Hepatocyte (in vitro differentiated cells): ENCODE data around the gene VEGFD. TPM values are rescaled to one million over a fixed set of nuclear protein-coding genes. Genes with fewer than 3 reads are reported as not detected.

ENCODE experiments used
- DNase-seq: peaks from one replicate; pipeline ENCODE4 v3.0.0-alpha.2; 2016; ENCODE audit warnings: low spot score
- H2AFZ ChIP-seq: fragments of 200-600 bp; sonication (generic); 2 replicates; pipeline ENCODE4 v1.6.0; 2016; ENCODE audit warnings: antibody characterized with exemption, mild to moderate bottlenecking
- H3K27ac ChIP-seq: fragments of 200-600 bp; sonication (generic); 2 replicates; pipeline ENCODE4 v1.5.1; 2016; ENCODE audit warnings: mild to moderate bottlenecking
- H3K27me3 ChIP-seq: fragments of 200-600 bp; sonication (generic); 2 replicates; pipeline ENCODE4 v1.6.1; 2016
- H3K36me3 ChIP-seq: fragments of 200-600 bp; sonication (generic); replicated peaks from 2 replicates; pipeline ENCODE4 v1.5.1; 2016; ENCODE audit warnings: low read depth; ENCODE audit not compliant: insufficient read depth
- H3K4me1 ChIP-seq: fragments of 200-600 bp; sonication (generic); 2 replicates; pipeline ENCODE4 v1.5.1; 2016; ENCODE audit warnings: mild to moderate bottlenecking, moderate library complexity; ENCODE audit not compliant: insufficient read depth
- H3K4me2 ChIP-seq: fragments of 200-600 bp; sonication (generic); 2 replicates; pipeline ENCODE4 v1.6.0; 2016
- H3K4me3 ChIP-seq: fragments of 200-600 bp; sonication (generic); 2 replicates; pipeline ENCODE4 v1.5.1; 2016; ENCODE audit warnings: mild to moderate bottlenecking
- H3K79me2 ChIP-seq: fragments of 200-600 bp; sonication (generic); 2 replicates; pipeline ENCODE4 v1.6.0; 2017; ENCODE audit warnings: mild to moderate bottlenecking
- H3K9me2 ChIP-seq: fragments of 200-600 bp; sonication (generic); replicated peaks from 2 replicates; pipeline ENCODE4 v1.6.0; 2017; ENCODE audit warnings: mild to moderate bottlenecking; ENCODE audit not compliant: insufficient read depth
- H3K9me3 ChIP-seq: fragments of 200-600 bp; sonication (generic); 2 replicates; pipeline ENCODE4 v1.5.1; 2016; ENCODE audit warnings: low read depth, mild to moderate bottlenecking
- H4K20me1 ChIP-seq: fragments of 200-600 bp; sonication (generic); 2 replicates; pipeline ENCODE4 v1.6.0; 2016; ENCODE audit warnings: mild to moderate bottlenecking; ENCODE audit not compliant: insufficient read depth, poor library complexity, severe bottlenecking
- CTCF ChIP-seq: fragments of 200-600 bp; sonication (generic); IDR thresholded peaks from 2 replicates; pipeline ENCODE4 v1.5.1; 2016; ENCODE audit warnings: antibody characterized with exemption, mild to moderate bottlenecking; ENCODE audit not compliant: poor library complexity
- EZH2 ChIP-seq: fragments of 200-600 bp; sonication (generic); IDR thresholded peaks from 2 replicates; pipeline ENCODE4 v1.6.1; 2016; ENCODE audit warnings: antibody characterized with exemption, mild to moderate bottlenecking, borderline replicate concordance
- EZH2phosphoT487 ChIP-seq: fragments of 200-600 bp; sonication (generic); IDR thresholded peaks from one replicate; pipeline ENCODE4 v1.6.1; 2018; ENCODE audit warnings: antibody characterized with exemption, mild to moderate bottlenecking, low read depth, moderate library complexity; ENCODE audit not compliant: unreplicated experiment, severe bottlenecking
- WGBS: methylation state at CpG from one replicate; pipeline ENCODE4 v1.1.6; 2016; ENCODE audit warnings: low lambda C conversion rate; ENCODE audit errors: missing lambda C conversion rate; 5-methylcytosine and 5-hydroxymethylcytosine counted together
- polyA plus RNA-seq: library from polyadenylated mRNA; unstranded; fragments of >200 nt; fragmentation: Nextera tagmentation; extraction: Ambion mirVana; gene quantifications from 2 replicates; pipeline ENCODE4 v1.2.1, GENCODE V29; 2016
- total RNA-seq: library from RNA; depleted of rRNA; stranded (reverse); fragments of >200 nt; gene quantifications from 2 replicates; pipeline ENCODE4 v1.2.3, GENCODE V29; 2014

The VEGFD gene
- total and polyA plus RNA-seq, 2 experiments from 2014 or later, result 0.39 to 0.80 TPM

GRCh38 chrX:15320297-15320696 lies 63.9 kb downstream of the VEGFD start:
- Histone ChIP-seq H3K27me3 (no peaks in the 10 kb centered on the region), H2AFZ (no peak overlapping the region), H3K36me3 (no peaks in the 10 kb centered on the region), H3K9me3 (no peaks in the 10 kb centered on the region), H3K4me1 (no peaks in the 10 kb centered on the region), H3K79me2 (no peaks in the 10 kb centered on the region), H4K20me1 (no peaks in the 10 kb centered on the region), H3K4me2 (no peak overlapping the region), H3K27ac (no peak overlapping the region), H3K9me2 (no peaks in the 10 kb centered on the region), H3K4me3 (no peak overlapping the region)
- DNase-seq, result no peak
- WGBS, result 55% methylated on average over 4 of the region's 4 CpGs
- TF ChIP-seq CTCF (no peak), EZH2phosphoT487 (no peak), EZH2 (no peak)

- Histone ChIP-seq H3K4me2 (no peak overlapping the region), H4K20me1 (no peaks in the 10 kb centered on the region), H3K27ac (no peak overlapping the region), H3K9me2 (no peaks in the 10 kb centered on the region), H3K4me3 (no peak overlapping the region), H3K36me3 (no peaks in the 10 kb centered on the region), H3K27me3 (no peaks in the 10 kb centered on the region), H3K4me1 (no peaks in the 10 kb centered on the region), H3K79me2 (no peaks in the 10 kb centered on the region), H3K9me3 (no peaks in the 10 kb centered on the region), H2AFZ (no peak overlapping the region)
- TF ChIP-seq CTCF (no peak), EZH2phosphoT487 (no peak), EZH2 (no peak)
- no peak for DNase-seq
- 84% methylated on average over 4 of the region's 4 CpGs for WGBS
Observed at GRCh38 chrX:15319075-15319474, 65.1 kb downstream of the VEGFD start.

- 39% methylated on average over 3 of the region's 3 CpGs for WGBS
- no peak for TF ChIP-seq EZH2phosphoT487
- no peak for TF ChIP-seq CTCF
- no peak for TF ChIP-seq EZH2
- no peak within 1 kb of the TSS for H3K27ac ChIP-seq
Observed at GRCh38 chrX:15315509-15315908, 68.7 kb downstream of the VEGFD start, which contains the start of gene ASB11. ASB11 (minus strand) TSS chrX:15315640; CDS start chrX:15315605, 35 bp downstream.

GRCh38 chrX:15314472-15314871 lies 69.7 kb downstream of the VEGFD start:
- Histone ChIP-seq H2AFZ (no peak overlapping the region), H3K4me1 (no peaks in the 10 kb centered on the region), H3K27me3 (no peaks in the 10 kb centered on the region), H4K20me1 (no peaks in the 10 kb centered on the region), H3K36me3 (no peaks in the 10 kb centered on the region), H3K79me2 (no peaks in the 10 kb centered on the region), H3K4me2 (no peak overlapping the region), H3K9me3 (no peaks in the 10 kb centered on the region), H3K27ac (no peak overlapping the region), H3K4me3 (no peak overlapping the region), H3K9me2 (no peaks in the 10 kb centered on the region)
- DNase-seq, result no peak
- 61% methylated on average over 2 of the region's 2 CpGs for WGBS
- no peak for TF ChIP-seq EZH2

More at GRCh38 chrX:15315509-15315908, 68.7 kb downstream of the VEGFD start, which contains the start of gene ASB11:
- Histone ChIP-seq H3K4me1 (no peaks in the 10 kb centered on the region), H3K9me3 (no peaks in the 10 kb centered on the region), H3K27me3 (no peaks in the 10 kb centered on the region), H3K36me3 (no peaks in the 10 kb centered on the region), H3K4me2 (no peak within 1 kb of the TSS), H3K9me2 (no peaks in the 10 kb centered on the region), H3K79me2 (no peaks in the 10 kb centered on the region), H2AFZ (no peak within 1 kb of the TSS), H3K4me3 (no peak within 1 kb of the TSS), H4K20me1 (no peaks in the 10 kb centered on the region)
- no peak for DNase-seq
